ENCODE measurements around the gene GALNT10. TPM values are rescaled to one million over a fixed set of nuclear protein-coding genes. Genes with fewer than 3 reads are reported as not detected.

GALNT10 gene
- total and polyA plus RNA-seq, 2 of the 4 experiments (the other 2 are of a cell fraction) = 46.2 to 67.0 TPM

GRCh38 chr5:154428208-154428607 lies 237.7 kb downstream of the GALNT10 start:
- H3K79me1 ChIP-seq (ENCODE audit: low read depth in 1 of 2, low read length in 2 of 2) = no peaks in the 10 kb centered on the region; a peak in 1 of 4 replicates
- no peak overlapping the region for H3K9ac ChIP-seq (ENCODE audit: low read depth, low read length)
- DNase-seq (no peak), ATAC-seq (ENCODE audit: low read depth) (no peak)
- H4K5ac ChIP-seq (ENCODE audit: low read depth, low read length) = no peak overlapping the region
- no peak overlapping the region for H2BK15ac ChIP-seq (ENCODE audit: low read depth, low read length)
- CTCF ChIA-PET = no interaction called here
- in situ Hi-C loops (cut with MboI; ENCODE audit: low sequenced_read_pairs) = no loop called here
- H3K18ac ChIP-seq (ENCODE audit: low read depth, low read length) = no peak overlapping the region
- H4K20me1 ChIP-seq (ENCODE audit: insufficient read depth, low read length) = no peaks in the 10 kb centered on the region
- no peak overlapping the region for H3K4me2 ChIP-seq (ENCODE audit: low read depth, low read length)
- H3K9me1 ChIP-seq (ENCODE audit: insufficient read depth, low read length) = no peaks in the 10 kb centered on the region
- no peak overlapping the region for H2AFZ ChIP-seq (replicated peaks; ENCODE audit: low read length, poor library complexity)
- no peak overlapping the region for H2AK5ac ChIP-seq (ENCODE audit: low read depth, low read length)
- no peaks in the 10 kb centered on the region for H3K4me1 ChIP-seq (ENCODE audit: control insufficient read depth, insufficient read depth, low read length)
- H2AK9ac ChIP-seq (replicated peaks; ENCODE audit: low read depth, low read length, poor library complexity) = no peak overlapping the region
- POLR2A ChIA-PET (ENCODE audit: unreplicated experiment) = no interaction called here
- no peak overlapping the region for H3K4me3 ChIP-seq (ENCODE audit: insufficient read depth, low read depth, low read length)
- H3K36me3 ChIP-seq (ENCODE audit: control insufficient read depth, insufficient read depth, low read length) = no peaks in the 10 kb centered on the region; the same call in 1 of the 2 replicates
- no peak overlapping the region for H2BK120ac ChIP-seq (ENCODE audit: low read depth, low read length)
- no peak overlapping the region for H4K8ac ChIP-seq (ENCODE audit: low read depth in 2 of 2, low read length in 2 of 2)
- H3K9me3 ChIP-seq (ENCODE audit: control insufficient read depth, insufficient read depth, low read length) = no peaks in the 10 kb centered on the region
- no peak overlapping the region for H3K23ac ChIP-seq (ENCODE audit: low read depth, low read length)
- H2BK5ac ChIP-seq (ENCODE audit: low read depth, low read length, poor library complexity, severe bottlenecking) = no peak overlapping the region
- TF ChIP-seq, protein P1, sequence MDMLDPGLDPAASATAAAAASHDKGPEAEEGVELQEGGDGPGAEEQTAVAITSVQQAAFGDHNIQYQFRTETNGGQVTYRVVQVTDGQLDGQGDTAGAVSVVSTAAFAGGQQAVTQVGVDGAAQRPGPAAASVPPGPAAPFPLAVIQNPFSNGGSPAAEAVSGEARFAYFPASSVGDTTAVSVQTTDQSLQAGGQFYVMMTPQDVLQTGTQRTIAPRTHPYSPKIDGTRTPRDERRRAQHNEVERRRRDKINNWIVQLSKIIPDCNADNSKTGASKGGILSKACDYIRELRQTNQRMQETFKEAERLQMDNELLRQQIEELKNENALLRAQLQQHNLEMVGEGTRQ (IDR thresholded peaks at IDR 0.05; ENCODE audit: low read depth, low read length) = no peak
- TF ChIP-seq MAFK (IDR thresholded peaks at IDR 0.05; ENCODE audit: low read depth, low read length) (no peak), SMC3 (IDR thresholded peaks at IDR 0.05; ENCODE audit: low read depth, low read length) (no peak), CTCF (conservative IDR thresholded peaks at IDR 0.05; ENCODE audit: low read depth, low read length) (no peak), CHD1 (IDR thresholded peaks at IDR 0.05; ENCODE audit: low read depth, low read length) (no peak), MAZ (IDR thresholded peaks at IDR 0.05; ENCODE audit: borderline replicate concordance, low read depth, low read length) (no peak), NFE2L2 (IDR thresholded peaks at IDR 0.05; ENCODE audit: low read depth, low read length) (no peak), FOS (IDR thresholded peaks at IDR 0.05; ENCODE audit: low read depth, low read length) (no peak), MXI1 (IDR thresholded peaks at IDR 0.05; ENCODE audit: borderline replicate concordance, low read depth, low read length) (no peak), RFX5 (IDR thresholded peaks at IDR 0.05; ENCODE audit: low read depth, low read length) (no peak), CEBPB (IDR thresholded peaks at IDR 0.05; ENCODE audit: low read depth, low read length) (no peak), RAD21 (IDR thresholded peaks at IDR 0.05; ENCODE audit: low read length) (no peak), RCOR1 (IDR thresholded peaks at IDR 0.05; ENCODE audit: insufficient replicate concordance, low read length) (no peak), POLR2A (IDR thresholded peaks at IDR 0.05; ENCODE audit: low read depth, low read length) (no peak), BHLHE40 (IDR thresholded peaks at IDR 0.05; ENCODE audit: low read depth, low read length) (no peak)
- TF ChIP-seq, protein P2, sequence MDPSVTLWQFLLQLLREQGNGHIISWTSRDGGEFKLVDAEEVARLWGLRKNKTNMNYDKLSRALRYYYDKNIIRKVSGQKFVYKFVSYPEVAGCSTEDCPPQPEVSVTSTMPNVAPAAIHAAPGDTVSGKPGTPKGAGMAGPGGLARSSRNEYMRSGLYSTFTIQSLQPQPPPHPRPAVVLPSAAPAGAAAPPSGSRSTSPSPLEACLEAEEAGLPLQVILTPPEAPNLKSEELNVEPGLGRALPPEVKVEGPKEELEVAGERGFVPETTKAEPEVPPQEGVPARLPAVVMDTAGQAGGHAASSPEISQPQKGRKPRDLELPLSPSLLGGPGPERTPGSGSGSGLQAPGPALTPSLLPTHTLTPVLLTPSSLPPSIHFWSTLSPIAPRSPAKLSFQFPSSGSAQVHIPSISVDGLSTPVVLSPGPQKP (IDR thresholded peaks at IDR 0.05; ENCODE audit: borderline replicate concordance, low read depth, low read length) = no peak
- H3K4ac ChIP-seq (ENCODE audit: low read depth, low read length) = no peak overlapping the region
- BruUV-seq (replicated peaks) = no TSS peak
- H3K56ac ChIP-seq (ENCODE audit: extremely low read depth, insufficient read depth, low read length) = no peak overlapping the region
- no peak overlapping the region for H3K27ac ChIP-seq (ENCODE audit: insufficient read depth, low read length)
- dilution Hi-C loops (cut with HindIII; ENCODE audit: low sequenced_read_pairs, unreplicated experiment) = no loop called here
- no peak overlapping the region for H3K14ac ChIP-seq (replicated peaks; ENCODE audit: low read depth, low read length)
- no peak overlapping the region for H2BK20ac ChIP-seq (ENCODE audit: low read depth, low read length)
- intact Hi-C loops (cut with micrococcal nuclease) = no loop called here
- no CpG with 5 or more reads among the region's 3 CpGs for WGBS, 2 experiments (ENCODE audit: extremely low coverage in 2 of 2, insufficient read length in 1 of 2)
- H3K27me3 ChIP-seq (ENCODE audit: control insufficient read depth, insufficient read depth, low read length) = no peaks in the 10 kb centered on the region
- H4K91ac ChIP-seq (ENCODE audit: insufficient read depth, low read depth, low read length) = no peak overlapping the region

Data from IMR-90 (cell line).